Measurements from ENCODE around the gene ZNF511.

DNA sequence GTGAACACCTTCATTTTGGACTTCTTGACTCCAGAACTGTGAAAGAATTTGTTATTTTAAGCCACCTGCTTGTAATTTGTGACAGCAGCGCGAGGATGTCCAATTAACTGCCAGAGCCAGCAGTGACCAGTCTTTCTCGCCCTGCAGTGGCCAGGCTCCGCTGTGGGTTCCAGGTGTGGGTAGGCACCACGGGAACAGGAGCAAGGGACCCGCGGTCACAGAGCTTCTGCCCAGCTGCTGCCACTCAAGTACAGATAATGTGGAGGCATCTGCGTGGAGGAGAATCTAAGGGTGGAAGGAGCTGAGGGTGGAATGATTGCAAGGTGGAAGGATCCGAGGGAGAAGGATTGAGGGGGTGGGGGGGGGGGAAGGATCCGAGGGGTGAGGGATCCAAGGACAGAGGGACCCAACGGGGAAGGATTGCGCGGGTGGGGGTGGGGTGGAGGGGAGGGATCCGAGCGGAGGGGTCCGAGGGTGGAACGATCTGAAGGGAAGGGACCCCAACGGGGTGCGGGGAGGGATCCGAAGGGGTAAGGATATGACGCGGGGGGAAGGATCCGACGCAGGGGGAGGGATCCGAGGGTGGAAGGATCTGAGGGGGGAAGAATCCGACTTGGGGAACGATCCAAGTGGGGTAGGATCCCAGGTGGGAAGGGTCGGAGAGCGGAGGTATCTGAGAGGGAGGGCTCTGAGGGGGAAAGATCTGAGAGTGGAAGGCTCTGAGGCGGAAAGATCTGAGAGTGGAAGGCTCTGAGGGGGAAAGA is 24.4 kb downstream of the ZNF511 start:
- no peak for TF ChIP-seq EZH2 (IDR thresholded peaks at IDR 0.05; ENCODE audit: borderline replicate concordance, low read length)
- TF ChIP-seq, protein P1, sequence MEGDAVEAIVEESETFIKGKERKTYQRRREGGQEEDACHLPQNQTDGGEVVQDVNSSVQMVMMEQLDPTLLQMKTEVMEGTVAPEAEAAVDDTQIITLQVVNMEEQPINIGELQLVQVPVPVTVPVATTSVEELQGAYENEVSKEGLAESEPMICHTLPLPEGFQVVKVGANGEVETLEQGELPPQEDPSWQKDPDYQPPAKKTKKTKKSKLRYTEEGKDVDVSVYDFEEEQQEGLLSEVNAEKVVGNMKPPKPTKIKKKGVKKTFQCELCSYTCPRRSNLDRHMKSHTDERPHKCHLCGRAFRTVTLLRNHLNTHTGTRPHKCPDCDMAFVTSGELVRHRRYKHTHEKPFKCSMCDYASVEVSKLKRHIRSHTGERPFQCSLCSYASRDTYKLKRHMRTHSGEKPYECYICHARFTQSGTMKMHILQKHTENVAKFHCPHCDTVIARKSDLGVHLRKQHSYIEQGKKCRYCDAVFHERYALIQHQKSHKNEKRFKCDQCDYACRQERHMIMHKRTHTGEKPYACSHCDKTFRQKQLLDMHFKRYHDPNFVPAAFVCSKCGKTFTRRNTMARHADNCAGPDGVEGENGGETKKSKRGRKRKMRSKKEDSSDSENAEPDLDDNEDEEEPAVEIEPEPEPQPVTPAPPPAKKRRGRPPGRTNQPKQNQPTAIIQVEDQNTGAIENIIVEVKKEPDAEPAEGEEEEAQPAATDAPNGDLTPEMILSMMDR (conservative IDR thresholded peaks at IDR 0.05 in 1 of 2, IDR thresholded peaks at IDR 0.05 in 1 of 2; ENCODE audit: extremely low read depth in 1 of 2, insufficient read depth in 1 of 2, low read depth in 1 of 2, low read length in 2 of 2) = no peak
